Suppressor macrophage treated with lipopolysaccharide for 4 hours (primary cell): ENCODE results near the gene THTPA.

Experiments used
- DNase-seq: peaks from one replicate; pipeline ENCODE4 v3.0.0-alpha.2; 2020

Gene THTPA

GRCh38 chr14:23555882-23556699 is at the start of gene THTPA:
Gene THTPA (plus strand): TSS chr14:23556271. CDS start chr14:23556758, 487 bp downstream.
- DNase-seq, result peak; percentile 89

- DNase-seq, result no peak
Measured at GRCh38 chr14:23512156-23512555, 43.9 kb upstream of the THTPA start.

GRCh38 chr14:23513005-23513817 is 42.9 kb upstream of the THTPA start:
- DNase-seq, result no peak

- DNase-seq, result no peak
Measured at GRCh38 chr14:23513818-23514643, 42.0 kb upstream of the THTPA start.

GRCh38 chr14:23514644-23514957 is 41.5 kb upstream of the THTPA start:
- DNase-seq, result no peak

- DNase-seq, result no peak
Measured at GRCh38 chr14:23517650-23518326, 38.3 kb upstream of the THTPA start.

- DNase-seq, result no peak
Measured at GRCh38 chr14:23518709-23519108, 37.4 kb upstream of the THTPA start.

GRCh38 chr14:23520899-23521533 is 35.1 kb upstream of the THTPA start:
- DNase-seq, result no peak

GRCh38 chr14:23521785-23522640 is 34.1 kb upstream of the THTPA start:
- no peak for DNase-seq

GRCh38 chr14:23522643-23523198 is 33.4 kb upstream of the THTPA start:
- DNase-seq, result no peak

- DNase-seq, result no peak
Measured at GRCh38 chr14:23523229-23524016, 32.6 kb upstream of the THTPA start.

GRCh38 chr14:23524954-23525353 is 31.1 kb upstream of the THTPA start:
- no peak for DNase-seq

- no peak for DNase-seq
Measured at GRCh38 chr14:23525611-23526010, 30.5 kb upstream of the THTPA start.

- DNase-seq, result no peak
Measured at GRCh38 chr14:23528555-23528954, 27.5 kb upstream of the THTPA start.

- no peak for DNase-seq
Measured at GRCh38 chr14:23529016-23529415, 27.1 kb upstream of the THTPA start.

GRCh38 chr14:23530375-23531055 is 25.6 kb upstream of the THTPA start:
- peak; percentile 26 for DNase-seq

- DNase-seq, result no peak
Measured at GRCh38 chr14:23531391-23531790, 24.7 kb upstream of the THTPA start.

GRCh38 chr14:23532658-23533057 is 23.4 kb upstream of the THTPA start:
- no peak for DNase-seq

- no peak for DNase-seq
Measured at GRCh38 chr14:23533652-23534435, 22.2 kb upstream of the THTPA start.
